DOHH2 (cell line): Measurements from ENCODE around the gene SHMT2.

Experiments used
- CTCF ChIP-seq: fragments of 200-600 bp; sonication (generic); IDR thresholded peaks from one replicate; pipeline ENCODE4 v1.5.1; 2014; ENCODE audit warnings: antibody characterized with exemption, mild to moderate bottlenecking, low read depth, low read length; ENCODE audit not compliant: poor library complexity, severe bottlenecking
- EZH2phosphoT487 ChIP-seq: fragments of 200-600 bp; sonication (generic); IDR thresholded peaks from 2 replicates; pipeline ENCODE4 v1.6.1; 2017; ENCODE audit warnings: borderline replicate concordance, mild to moderate bottlenecking, antibody characterized with exemption, low read length, moderate library complexity, mixed read lengths

DNA sequence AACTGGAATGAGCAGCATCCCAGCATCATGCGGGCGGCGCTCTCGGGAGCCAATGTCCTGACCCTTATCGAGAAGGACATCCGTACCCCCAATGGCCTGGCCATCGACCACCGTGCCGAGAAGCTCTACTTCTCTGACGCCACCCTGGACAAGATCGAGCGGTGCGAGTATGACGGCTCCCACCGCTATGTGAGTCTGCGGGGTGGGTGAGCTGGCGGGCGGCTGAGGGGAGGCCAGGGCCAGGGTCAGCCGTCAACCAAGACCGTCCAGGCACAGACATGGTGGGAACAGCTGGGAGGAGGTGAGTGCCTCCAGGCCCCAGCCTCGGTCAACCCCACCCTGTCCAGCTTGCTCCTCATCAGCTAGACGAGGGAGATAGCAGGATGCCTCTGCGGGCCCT lies 38.7 kb upstream of the SHMT2 start:
- no peak for TF ChIP-seq CTCF
- TF ChIP-seq EZH2phosphoT487: no peak
